GM19193 (cell line): ENCODE measurements around the gene SMG6.

ENCODE experiments used
- POLR2A ChIP-seq: IDR thresholded peaks from 4 replicates; pipeline ENCODE4 v1.6.1; 2011; ENCODE audit not compliant: insufficient read depth, insufficient read length; ENCODE audit errors: extremely low read depth

The SMG6 gene

DNA sequence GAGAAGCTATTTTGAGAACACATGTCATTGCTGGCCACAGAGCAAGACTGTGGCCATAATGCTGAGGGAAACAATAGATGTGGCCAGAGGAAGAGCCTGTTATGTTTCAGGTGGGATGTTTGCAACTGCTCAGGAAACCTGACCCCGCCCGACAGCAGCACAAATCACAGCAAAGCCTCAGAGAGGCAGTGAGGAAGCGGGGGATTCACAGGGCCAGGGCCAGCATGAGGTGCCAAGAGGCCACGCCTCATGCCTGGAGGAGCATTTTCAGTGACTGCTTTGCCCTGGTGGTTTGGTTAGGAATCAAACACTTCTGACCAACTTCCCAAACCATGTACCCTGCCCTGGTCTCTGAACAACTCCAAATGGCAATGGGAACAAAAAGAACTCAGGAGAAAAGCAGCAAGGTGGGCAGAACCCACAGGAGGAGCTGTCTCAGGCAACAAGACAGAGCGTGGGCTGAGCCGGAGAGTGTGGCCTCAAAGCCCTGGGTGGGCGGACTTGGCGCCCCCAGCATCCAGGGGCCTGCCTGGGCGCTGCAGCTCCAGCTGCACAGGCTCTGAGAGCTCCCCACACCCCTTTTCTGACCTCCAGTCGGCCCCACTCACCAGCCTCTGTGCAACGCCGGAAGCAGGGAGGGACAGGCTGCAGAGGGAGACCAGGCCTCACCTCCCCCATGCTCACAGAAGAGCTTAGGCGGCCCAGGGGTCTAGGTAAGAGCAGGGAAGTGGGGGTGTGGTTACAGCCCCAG lies 228.1 kb downstream of the SMG6 start:
- no peak for TF ChIP-seq POLR2A

DNA sequence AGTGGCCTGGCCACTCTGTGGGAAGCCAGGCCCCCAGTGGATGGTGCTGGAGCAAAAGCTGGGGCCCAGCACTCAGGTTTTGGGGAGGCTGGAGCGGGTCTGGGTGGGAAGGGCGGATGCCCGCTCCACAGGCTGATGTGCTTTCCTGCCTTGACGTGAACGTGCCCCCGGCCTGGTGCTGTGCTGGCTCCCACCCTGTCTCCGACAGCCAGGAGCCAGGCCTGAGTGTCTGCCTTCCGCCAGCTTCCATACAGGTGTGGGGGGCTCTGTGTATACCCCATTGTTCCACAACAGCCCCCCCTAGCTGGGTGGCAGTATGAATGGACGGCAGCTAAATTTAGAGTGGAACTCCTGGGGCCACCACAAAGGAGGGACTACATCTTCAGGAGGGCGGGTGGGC lies 228.7 kb downstream of the SMG6 start:
- no peak for TF ChIP-seq POLR2A

DNA sequence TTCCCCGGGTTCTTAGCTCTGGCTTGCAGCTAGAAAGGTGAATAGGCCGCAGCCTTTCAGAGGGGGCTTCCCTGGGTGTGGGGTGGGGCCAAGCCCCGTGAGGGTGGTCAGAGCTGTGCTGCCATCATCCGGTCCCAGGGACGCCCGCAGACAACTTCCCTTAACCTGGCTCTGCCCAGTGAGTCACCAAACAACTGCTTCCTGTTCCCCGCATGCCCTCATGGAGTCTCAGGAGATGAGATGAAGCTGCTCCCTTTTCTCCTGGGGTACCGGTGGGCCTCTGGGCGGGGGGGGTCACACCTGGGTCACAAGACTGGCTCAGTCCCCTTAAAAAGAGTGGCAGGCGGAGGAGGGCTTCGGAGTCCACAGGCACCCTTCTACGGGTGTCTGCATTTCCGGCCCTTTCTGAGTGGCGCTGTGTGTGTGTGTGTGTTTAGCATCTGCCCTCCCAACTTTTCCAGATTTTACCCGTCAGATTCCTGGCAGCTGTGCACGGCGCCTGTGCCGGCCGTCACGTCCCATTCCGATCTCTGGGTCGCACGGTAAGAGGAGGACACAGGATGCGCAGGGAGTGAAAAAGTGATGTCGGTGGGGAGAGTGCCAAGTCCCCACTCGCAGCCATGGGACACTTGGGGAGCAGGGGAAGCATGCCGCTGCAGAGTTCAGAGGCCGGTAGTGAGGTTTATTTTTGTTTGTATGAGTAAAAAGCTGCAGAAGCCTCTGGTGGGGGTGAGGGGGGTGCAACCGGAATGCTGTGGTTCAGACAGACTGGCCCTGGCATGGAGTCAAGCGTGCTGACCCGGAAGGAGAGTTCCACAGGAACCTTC lies 231.9 kb downstream of the SMG6 start:
- TF ChIP-seq POLR2A = no peak

DNA sequence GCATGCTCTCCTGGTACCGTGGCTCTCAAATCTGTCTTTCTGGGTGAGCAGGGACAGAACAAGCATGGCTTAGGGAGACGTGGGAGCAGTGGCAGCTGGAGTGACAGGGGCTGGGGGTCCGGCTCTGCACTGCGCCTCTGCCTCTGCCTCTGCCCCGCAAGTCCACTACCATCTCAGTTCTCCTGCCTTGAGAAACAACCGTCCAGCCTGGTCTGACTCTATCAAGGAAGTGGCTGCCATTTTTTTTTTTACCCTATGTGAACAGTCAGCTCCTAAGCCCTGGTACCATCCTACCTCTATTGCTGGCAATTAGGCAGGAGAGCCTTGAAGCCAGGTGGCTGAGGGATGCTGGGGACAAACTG lies 232.6 kb downstream of the SMG6 start:
- TF ChIP-seq POLR2A = no peak

DNA sequence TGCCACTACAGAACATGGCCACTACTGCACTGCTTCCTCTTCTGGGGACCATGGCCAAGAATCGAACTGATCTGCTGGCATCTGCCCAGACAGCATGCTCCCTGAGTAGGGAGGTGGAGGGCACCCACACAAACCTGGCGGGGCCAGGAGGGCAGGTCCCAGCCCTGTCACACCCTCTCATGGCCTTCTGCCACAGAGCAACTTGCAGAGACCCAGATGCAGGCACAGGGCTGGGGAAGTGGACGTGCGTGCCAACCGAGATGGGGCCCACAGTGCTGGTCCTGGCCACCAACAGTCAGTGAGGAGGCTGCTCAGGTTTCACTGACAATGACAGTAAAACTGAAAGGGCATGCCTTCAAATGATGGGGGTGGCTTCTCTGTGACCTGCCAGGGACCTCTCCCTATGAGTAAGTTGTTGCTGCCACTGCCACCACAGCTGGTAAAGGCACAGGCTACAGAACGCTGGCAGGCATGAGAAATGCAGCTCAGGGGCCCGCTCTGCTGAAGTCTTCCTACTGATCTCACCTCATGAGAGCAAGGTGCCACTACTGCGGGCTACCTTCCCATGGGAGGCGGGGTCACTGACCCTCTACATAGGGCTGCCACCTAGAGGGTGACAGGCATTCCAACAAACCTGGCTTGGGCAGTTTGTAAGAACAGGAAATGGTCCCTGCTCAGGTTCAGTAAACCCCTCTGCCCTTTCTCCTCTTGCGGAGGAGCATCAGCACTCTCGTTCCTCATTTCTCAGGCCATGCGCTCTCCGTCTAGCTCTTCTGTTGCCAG lies 233.2 kb downstream of the SMG6 start:
- TF ChIP-seq POLR2A = peak; percentile 54

DNA sequence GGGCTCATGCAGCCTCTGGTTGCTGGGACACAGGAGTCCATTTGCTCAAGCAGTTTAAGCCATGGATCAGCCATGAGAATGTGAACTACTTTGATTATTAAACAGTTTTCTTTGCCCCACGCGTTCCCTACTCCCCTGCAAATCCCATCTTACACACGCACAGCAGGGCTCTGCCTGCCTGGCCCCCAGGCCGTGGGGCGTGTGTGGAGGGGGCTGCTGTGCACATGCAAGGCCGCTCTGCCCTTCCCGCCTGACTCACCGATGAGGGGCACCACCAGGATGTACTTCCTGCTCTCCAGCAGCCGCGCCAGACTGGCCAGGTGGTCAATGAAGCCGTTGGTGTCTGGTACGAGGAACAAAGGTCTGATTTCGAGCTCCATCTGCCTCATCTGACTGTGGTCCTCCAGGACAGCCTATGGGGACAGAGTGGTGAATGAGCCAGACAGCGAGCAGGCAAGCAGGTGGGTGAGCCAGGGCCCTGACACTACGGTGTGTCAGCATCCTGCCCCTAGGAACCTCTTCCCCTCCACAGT lies 235.0 kb downstream of the SMG6 start:
- no peak for TF ChIP-seq POLR2A

DNA sequence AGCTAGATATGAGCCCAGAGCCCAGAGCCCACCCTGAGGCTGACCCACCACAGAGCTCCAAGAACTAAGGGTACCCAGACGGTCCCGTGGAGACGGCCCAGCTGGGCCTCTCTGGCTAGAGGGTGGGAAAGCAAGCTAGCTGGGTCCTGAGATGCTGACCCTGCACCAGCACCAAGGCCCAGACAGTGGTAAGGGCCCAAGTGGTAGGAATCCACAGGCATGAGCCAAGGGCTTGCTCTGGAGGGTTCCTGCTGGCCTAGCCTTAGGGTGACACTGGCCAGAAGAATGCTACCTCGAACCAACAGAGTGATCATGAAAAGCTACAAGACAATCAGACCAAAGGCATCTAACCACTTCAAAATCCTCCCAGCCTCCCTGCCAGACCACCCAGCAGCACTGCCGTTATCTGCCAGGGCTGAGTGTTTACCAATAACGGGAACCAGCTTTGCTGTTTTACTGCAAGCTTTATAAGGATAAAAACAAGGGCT lies 235.5 kb downstream of the SMG6 start:
- TF ChIP-seq POLR2A = no peak

DNA sequence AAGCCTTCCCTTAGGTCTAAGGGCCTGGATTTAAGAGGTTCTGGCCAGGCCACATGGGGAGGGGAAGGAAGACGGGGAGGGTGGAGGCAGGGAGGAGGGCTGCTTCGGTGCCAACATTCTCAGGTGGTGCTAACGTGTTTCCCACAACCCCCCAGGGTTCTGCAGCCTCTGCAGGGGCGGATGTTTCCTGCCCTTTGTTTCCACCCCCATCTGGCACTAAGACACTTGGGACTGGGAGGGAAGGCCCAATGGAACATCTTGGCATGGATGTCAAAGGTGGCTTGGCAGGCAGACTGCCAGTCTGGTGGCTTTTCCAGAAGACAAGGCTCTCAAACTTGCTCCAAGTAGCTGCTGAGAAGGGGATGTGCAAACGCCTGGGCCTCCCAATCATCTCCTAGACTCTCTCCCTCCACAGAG lies 236.0 kb downstream of the SMG6 start:
- no peak for TF ChIP-seq POLR2A

DNA sequence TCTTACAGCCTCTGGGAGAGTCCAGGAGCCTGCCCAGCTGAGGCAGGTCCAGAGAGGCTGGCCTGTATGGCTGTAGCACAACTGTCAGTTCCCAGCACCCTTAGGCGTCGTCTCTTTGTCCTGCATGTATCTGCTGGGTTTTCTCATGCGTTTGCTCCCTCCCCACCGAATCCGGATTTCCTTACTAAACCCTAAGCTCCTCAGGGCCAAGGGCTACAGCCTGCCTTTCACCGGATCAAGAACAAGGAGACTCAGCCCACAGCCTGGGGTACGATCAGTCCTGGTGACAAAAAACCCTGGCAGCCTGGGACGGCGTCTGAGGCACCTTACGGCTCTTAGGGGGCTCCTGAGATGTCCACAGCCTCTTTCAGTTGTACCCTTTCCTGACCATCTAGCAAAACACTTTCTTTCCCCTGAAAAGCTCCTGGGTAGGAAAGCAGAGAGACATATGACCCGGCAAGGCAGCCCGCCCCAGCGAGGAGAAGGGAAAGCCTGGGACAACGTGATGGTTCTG lies 236.5 kb downstream of the SMG6 start:
- no peak for TF ChIP-seq POLR2A

DNA sequence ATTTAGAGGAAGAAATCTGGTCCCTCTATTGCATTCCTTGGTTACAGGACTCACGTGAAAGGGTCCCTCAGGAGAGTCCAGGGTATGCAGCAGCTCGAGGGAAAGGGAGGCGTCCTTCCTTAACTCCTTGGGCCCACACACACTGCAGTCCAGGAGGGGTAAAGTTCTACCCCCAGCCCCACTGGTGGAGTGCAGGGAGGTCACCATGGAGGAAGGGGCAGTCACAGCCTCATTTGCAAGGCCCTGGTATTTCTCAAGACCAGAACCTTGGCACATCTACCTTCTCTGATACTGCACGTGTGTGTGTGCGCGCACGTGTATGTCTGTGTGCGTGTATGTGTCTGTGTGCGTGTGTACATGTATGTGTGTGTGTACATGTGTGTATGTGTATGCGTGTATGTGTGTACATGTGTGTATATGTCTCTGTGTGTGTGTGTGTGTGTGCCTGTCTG lies 237.6 kb downstream of the SMG6 start:
- no peak for TF ChIP-seq POLR2A

DNA sequence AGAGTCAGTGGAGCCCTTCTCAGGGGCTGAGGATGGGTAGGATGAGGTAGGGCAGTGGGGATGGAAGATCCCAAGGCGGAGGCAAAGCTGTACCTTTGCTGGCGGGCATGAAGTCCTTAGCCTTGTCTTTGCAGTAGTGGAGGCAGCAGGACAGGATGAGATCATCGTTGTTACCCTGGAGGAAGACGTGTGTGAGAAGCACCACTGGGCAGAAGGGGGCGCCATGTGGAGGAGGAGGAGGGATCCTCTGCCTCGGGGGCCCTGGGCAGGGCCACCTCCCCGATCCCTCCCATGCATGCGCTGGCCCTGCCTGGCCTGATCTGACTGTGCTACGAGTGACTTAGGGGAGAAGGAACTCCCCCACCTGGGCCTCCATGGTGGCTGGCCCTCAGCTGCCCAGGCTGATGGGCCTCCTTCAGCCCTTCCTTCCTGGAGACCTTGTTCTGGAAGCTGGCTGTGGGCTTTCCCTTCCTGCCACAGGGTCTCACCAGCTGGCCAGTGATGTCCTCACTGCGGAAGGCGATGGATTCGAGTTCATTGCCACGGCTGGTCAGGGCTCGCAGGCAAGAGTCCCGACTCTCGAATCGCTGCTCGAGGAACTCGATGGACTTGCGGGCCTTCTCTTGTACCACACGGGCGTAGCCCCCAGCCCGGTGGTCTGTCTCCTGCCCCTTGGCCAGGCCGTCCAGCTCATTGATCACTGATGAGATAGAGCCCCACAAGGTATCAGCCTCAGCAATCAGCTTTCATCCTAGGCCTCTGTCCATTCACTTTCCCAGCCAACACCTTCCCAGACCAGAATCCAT lies 238.4 kb downstream of the SMG6 start:
- TF ChIP-seq POLR2A = no peak

DNA sequence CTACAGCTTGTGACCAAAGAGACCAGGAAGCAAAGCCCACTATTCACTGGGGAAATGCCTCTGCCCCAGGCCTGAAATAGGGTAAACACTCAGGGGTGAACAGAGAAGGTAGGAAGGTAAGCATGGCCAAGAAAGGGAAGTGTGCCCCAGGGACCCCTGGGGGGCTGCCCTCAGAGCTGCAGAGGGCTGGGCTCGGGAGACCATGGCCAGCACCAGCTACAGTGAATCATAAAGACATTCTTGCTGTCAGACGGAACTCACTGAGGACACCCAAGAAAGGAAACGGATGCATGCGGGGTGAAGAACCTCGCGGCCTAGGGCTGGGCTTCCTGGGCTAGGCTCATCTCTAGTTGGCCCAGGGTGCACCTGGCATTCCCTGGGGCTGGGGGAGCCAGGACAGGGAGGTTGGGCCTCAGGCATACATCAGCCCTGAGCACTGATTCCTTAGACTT lies 239.0 kb downstream of the SMG6 start:
- peak; percentile 41 for TF ChIP-seq POLR2A

DNA sequence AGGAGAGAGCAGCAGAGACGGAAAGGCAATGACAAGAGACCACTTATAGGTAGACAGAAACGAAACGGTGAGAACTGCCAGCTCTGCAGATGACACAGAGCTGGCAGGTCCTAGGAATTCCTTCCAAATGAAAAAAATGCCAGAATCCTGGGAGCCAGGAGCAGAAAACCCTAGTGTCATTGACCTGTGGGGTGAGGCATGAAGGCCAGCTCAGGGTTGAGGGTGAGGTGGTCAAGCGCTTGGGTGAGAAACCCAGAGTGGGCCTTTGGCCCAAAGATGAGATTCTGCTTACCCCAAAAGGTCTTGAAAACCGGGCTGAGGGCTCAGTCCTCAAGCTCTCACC lies 239.5 kb downstream of the SMG6 start:
- no peak for TF ChIP-seq POLR2A
